NCI-H748 (cell line): ENCODE data around the gene COPZ1.
A peak's percentile ranks its signal among the peaks of the same experiment; 100 is the strongest.

Experiments used
- DNase-seq: peaks from one replicate; lab custom pipeline; 2025; ENCODE audit not compliant: unreplicated experiment; lab: John Stamatoyannopoulos, UW

Gene COPZ1

GRCh38 chr12:54393207-54393609, 68.3 kb downstream of the COPZ1 start:
- DNase-seq = no peak

GRCh38 chr12:54393743-54394142, 68.8 kb downstream of the COPZ1 start:
- DNase-seq = no peak

- peak; percentile 76 for DNase-seq
Observed at GRCh38 chr12:54394281-54394719, 69.4 kb downstream of the COPZ1 start.

- no peak for DNase-seq
Observed at GRCh38 chr12:54394986-54395385, 70.1 kb downstream of the COPZ1 start.

GRCh38 chr12:54395545-54395944, 70.6 kb downstream of the COPZ1 start:
- no peak for DNase-seq

GRCh38 chr12:54397157-54397556, 72.2 kb downstream of the COPZ1 start:
- DNase-seq = no peak

GRCh38 chr12:54398218-54398617, 73.3 kb downstream of the COPZ1 start:
- no peak for DNase-seq

- DNase-seq = peak; percentile 70
Observed at GRCh38 chr12:54398995-54399793, 74.3 kb downstream of the COPZ1 start.

- no peak for DNase-seq
Observed at GRCh38 chr12:54401119-54401518, 76.2 kb downstream of the COPZ1 start.
